ENCODE results near the gene NEDD4L.

DNA sequence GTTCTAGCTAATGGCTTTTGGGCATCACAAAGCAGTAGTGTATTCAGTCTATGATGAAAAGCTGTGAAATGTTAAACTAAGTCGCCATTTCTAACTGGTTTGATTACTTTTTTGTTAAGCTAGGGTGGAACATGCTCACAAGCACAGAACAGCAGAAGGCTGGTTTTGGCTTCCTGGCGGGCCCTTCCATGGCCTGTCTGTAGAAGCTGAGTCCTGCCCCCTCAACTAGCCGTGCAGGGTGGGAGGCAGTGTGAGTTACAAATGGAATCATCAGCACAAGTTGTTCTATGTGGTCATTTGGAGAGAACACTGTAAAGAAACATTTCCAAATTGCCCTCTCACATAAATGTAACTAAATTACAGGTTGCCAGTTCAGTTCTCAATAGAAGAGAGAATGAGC lies 294.1 kb downstream of the NEDD4L start:
- TF ChIP-seq, protein P1, sequence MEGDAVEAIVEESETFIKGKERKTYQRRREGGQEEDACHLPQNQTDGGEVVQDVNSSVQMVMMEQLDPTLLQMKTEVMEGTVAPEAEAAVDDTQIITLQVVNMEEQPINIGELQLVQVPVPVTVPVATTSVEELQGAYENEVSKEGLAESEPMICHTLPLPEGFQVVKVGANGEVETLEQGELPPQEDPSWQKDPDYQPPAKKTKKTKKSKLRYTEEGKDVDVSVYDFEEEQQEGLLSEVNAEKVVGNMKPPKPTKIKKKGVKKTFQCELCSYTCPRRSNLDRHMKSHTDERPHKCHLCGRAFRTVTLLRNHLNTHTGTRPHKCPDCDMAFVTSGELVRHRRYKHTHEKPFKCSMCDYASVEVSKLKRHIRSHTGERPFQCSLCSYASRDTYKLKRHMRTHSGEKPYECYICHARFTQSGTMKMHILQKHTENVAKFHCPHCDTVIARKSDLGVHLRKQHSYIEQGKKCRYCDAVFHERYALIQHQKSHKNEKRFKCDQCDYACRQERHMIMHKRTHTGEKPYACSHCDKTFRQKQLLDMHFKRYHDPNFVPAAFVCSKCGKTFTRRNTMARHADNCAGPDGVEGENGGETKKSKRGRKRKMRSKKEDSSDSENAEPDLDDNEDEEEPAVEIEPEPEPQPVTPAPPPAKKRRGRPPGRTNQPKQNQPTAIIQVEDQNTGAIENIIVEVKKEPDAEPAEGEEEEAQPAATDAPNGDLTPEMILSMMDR (conservative IDR thresholded peaks at IDR 0.05) = no peak
- no peak for TF ChIP-seq EZH2 (IDR thresholded peaks at IDR 0.05; ENCODE audit: low read depth)

Data from PC-9 (cell line).